CD4-positive, alpha-beta T cell treated with Interferon alpha-2 for 1 hour (primary cell): ENCODE results near the gene CRYBB1.

Experiments
- DNase-seq, 2 donors: peaks; one replicate each; pipeline ENCODE4 v3.0.0-alpha.2; 2020 to 2022

CRYBB1 gene

DNA sequence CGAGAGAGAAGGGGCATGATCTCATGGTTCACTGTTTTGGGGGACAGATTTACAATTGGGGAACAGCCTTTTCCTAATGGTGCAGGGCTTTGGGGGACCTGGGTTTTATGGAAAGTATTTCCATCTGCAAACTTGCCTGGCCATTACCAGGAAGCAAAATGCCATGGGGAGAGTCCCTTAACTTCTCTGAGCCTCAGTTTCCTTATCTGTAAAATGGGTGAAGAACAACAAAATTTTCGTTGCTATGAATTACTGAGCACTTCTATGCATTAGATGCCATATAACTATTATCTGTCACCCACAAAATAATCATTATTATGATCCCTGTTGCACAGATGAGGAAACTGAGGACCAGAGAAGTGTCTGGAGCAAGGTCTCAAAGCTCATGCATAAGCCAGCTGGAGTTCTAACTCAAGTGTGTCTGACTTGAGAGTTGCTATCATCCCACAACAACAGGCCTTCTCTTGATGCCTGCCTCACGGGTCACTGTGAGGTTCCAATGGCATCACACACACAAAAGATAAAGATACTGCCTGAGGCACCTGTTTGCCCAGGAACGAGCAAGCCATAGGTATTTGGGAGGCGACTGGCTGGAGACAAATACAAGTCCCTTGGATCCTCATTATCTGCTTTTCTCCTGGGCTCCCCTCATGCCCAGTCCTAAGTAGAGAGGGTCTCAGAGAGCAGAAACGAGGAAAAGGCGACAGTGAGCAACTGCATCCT is 43.7 kb downstream of the CRYBB1 start:
- DNase-seq = no peak

- DNase-seq = peak in 1 of 2 donors; percentile 52
Observed at GRCh38 chr22:26573026-26573662, 44.7 kb downstream of the CRYBB1 start.

DNA sequence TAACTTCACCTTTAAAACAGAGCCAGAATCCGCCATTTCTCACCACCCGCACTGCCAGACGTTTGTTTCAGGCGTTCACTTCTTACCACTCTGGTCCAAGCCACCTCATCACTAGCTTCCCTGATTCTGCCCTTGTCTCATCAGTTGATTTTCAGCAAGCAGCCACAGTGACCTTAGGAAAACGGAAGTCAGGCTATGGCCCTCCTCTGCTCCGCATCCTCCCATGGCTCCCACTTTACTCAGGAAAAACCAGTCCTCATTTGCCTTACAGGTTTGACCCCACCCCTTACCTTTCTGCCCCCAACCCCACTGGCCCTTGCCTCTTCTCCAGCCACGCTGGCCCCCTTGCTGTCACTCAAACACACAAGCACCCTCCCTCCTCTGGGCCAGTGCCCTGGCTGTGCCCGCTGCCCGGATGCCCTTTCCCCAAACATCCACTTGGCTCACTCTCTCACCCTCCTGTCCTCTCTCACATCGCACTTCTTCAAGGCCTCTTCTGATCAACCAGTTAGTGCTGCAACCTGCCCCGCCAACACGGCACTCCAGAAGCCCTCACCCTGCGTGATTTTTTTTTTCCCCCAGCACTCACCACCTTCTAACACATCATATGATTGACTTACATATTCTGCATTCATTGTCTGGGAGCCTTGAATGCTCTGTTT is 46.8 kb downstream of the CRYBB1 start:
- DNase-seq = no peak

DNA sequence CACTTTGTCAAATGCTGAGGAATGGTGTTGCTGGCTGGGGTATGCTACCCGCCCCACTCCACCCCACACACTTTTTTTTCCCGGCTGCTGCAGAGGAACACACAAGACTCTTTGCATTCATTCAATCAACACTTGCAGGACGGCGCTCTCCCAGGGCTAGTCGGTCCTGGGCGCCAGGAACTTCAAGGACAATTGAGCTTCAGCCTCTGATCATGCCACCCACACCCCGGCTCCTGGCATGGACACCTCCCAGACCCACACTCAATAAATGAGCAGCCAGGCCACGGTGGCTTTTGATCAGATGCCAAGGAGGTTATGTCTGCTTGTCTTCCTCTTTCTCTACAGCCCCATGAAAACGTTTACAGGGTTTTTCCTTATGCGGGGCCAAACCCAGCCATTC is 47.7 kb downstream of the CRYBB1 start:
- no peak for DNase-seq

- no peak for DNase-seq
Observed at GRCh38 chr22:26568207-26568706, 49.6 kb downstream of the CRYBB1 start.

- DNase-seq = no peak
Observed at GRCh38 chr22:26567610-26568009, 50.2 kb downstream of the CRYBB1 start.

GRCh38 chr22:26566994-26567393 is 50.8 kb downstream of the CRYBB1 start:
- DNase-seq = no peak

DNA sequence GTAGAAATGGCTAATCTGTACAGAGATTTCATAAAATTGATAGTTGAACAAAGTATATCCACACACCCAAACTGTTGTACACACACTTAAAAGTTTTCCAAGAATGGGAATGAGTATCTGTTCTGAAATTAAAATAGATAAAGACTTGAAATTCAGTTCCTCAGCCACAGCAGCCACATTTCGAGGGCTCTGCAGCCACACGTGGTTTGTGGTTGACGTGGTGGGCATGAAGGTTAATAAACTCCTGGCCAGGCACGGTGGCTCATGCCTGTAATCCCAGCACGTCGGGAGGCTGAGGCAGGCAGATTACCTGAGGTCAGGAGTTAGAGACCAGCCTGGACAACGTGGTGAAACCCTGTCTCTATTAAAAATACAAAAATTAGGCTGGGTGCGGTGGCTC is 51.9 kb downstream of the CRYBB1 start:
- no peak for DNase-seq

DNA sequence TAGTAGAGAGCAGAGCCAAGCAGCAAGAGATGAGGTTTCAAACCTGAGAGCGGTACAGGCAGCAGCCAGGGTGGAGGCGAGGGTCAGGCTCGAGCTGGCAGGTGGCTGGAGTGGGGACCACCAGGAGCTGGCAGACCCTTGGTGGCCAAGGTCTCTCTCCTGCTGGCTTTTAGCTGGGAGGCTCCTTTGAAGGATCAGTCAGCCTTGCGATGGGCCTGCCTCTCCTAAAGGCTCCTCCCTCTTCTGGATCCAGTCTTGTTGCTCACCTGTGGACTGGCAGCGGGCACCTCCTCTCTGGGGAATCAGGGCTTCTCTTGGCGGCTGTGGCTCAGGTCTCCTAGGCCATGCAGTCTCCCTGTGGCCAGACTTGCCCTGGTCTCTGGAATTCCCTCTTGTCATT is 52.6 kb downstream of the CRYBB1 start:
- DNase-seq = no peak

GRCh38 chr22:26564672-26565071 is 53.2 kb downstream of the CRYBB1 start:
- no peak for DNase-seq

DNA sequence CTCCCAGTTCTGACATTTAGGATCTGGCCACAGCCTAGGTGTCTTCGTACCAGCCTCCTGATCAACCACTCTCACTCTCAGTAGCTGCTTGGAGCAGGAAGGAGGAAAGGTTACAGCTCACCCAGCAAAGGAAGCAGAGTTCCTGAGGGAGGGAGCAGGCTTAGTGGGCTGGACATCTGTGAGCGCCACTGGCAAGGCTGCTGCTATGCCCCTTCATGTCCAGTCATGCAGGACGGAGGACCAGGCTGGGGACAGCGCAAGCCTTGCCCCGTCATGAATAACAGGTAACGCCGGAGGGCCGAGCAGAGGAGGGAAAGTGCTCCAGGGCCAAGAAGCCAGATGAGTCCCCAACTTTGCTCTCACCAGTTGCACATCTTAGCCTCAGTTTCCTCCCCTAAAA is 53.6 kb downstream of the CRYBB1 start:
- no peak for DNase-seq

GRCh38 chr22:26563022-26563421 is 54.8 kb downstream of the CRYBB1 start:
- peak in 1 of 2 donors; percentile 45 for DNase-seq

GRCh38 chr22:26561756-26562417 is 55.9 kb downstream of the CRYBB1 start:
- DNase-seq = no peak

DNA sequence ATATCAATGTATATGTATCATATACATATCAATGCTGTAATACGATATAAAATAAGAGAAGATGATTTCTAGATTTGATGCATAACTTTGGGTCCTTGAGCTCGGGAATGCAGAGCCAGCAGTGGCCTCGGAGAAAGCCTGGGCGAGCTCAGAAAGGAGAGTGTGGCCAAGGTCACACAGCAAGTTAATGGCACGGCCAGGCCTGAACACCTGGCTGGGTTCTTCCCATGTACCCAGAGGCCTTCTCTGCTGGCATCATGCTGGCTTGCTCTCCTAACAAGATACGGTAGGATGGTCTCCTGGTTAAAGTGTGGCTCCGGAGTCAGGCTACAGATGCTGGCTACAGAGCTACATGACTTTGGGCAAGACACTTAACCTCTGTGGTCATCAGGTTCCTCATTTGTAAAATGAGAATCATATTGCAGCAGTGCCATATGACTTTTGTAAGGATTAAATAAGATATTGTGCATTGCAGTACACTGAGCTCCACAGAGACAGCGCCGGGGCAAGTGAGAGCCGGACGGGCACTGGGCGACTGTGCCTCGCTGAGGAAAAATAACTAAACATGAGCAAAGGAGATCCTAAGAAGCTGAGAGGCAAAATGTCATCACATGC is 57.8 kb downstream of the CRYBB1 start:
- no peak for DNase-seq

GRCh38 chr22:26558248-26558895 is 59.5 kb downstream of the CRYBB1 start:
- no peak for DNase-seq

- DNase-seq = no peak
Observed at GRCh38 chr22:26556904-26557303, 60.9 kb downstream of the CRYBB1 start.

DNA sequence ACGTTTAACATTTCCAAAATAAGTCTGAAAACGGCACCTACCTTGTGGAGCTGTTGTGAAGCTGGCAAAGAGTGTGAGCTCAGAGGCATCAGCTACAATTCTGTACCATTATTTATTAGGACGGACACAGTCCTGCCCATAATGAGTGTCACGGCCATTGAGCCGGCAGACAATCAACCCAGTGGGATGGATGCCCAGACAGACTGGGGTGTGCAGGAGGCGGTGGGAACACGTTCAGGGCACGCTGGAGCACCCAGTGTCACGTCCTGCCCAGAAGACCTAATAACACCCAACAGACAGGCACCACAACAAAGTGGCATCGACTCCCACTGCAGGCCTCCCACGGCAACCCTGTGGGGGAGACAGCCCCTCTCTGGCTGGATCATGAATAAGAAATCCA is 62.3 kb downstream of the CRYBB1 start:
- DNase-seq = no peak

GRCh38 chr22:26554956-26555355 is 62.9 kb downstream of the CRYBB1 start:
- DNase-seq = no peak

DNA sequence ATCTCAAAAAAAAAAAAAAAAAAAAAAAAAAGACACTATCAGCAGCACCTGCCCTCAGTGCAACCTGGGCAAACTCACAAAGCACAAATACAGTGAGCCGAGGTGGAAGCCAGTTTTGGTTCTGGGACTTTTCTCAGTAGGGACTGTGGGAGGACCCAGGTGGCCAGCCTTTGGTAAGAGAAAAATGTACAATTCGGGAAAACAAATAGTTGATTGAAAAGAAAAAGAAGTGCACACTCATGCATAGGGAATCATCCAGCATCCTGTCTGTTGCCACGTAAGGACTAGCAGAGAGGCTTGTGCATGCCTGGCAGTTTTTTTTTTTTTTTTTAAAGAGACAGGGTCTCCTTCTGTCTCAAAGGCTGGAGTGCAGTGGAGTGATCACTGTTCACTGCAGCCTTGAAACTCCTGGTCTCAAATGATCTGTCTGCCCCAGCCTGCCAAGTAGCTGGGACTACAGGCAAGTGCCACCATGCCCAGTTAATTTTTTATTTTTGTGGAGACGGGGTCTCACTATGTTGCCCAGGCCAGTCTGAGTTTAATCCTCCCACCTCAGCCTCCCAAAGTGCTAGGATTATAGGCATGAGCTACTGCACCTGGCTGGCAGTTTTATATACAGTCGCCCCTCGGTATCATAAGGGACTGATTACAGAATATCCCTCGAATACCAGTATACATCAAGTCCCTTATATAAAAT is 64.6 kb downstream of the CRYBB1 start:
- DNase-seq = no peak

GRCh38 chr22:26552466-26552865 is 65.4 kb downstream of the CRYBB1 start:
- DNase-seq = no peak

DNA sequence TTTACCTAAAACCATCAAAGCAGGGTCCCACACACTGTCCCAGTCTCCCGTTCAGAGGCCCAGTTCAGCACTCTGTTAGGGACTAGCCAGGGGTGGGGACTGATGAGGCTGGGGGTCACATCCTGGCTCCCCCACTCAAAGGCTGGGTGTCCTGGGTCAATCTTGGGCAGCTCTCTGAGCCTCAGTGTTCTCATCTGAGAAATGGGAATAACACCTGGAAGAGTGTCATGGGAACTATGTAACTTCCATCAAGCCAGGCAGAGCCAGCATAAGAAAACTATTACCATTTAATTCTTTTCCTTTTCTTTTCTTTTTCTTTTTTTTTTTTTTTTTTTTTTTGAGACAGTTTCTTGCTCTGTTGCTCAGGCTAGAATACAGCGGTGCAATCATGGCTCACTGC is 66.3 kb downstream of the CRYBB1 start:
- no peak for DNase-seq

DNA sequence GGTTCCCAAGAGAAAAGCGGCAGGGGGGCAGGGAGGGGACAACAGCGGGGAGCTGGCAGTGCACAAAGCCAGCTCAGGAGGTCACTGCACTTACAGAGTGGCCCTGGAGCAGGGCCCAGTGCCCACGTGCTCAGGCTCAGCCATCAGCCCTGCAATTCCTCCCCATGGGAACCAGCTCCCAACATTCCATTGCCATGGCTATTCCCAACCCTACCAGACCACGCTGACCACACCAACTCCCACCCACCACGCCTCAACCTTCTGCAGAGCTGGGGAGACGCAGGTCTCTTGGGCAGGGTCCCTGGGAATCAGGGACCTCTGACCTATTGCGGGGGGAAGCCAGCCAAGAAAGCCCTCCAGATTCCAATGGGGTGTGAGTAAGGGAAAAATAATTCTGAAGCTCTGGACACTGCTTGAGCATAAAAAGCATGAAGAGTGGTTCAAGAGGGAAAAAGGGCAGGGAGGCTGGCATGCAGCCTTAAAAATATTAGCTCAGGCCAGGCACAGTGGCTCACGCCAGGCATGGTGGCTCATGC is 67.3 kb downstream of the CRYBB1 start:
- no peak for DNase-seq
